ENCODE results near the gene CT83.

CT83 gene

GRCh38 chrX:116462822-116463221 lies at the start of gene CT83:
Gene CT83, minus strand, starts transcription at chrX:116462976. Its CDS starts 120 bp downstream, at chrX:116462856.
- Histone ChIP-seq H3K27me3 (ENCODE audit: low read depth, low read length) (no peaks in the 10 kb centered on the region), H3K36me3 (ENCODE audit: control insufficient read depth in 1 of 2, insufficient read depth in 2 of 2, low read length in 2 of 2) (no peaks in the 10 kb centered on the region), H3K9me3 (ENCODE audit: control insufficient read depth in 1 of 2, low read length in 2 of 2) (no peaks in the 10 kb centered on the region), H3K4me1 (ENCODE audit: control insufficient read depth in 1 of 2, insufficient read depth in 2 of 2, low read length in 2 of 2) (no peaks in the 10 kb centered on the region), H3K27ac (ENCODE audit: low read length) (no peak within 1 kb of the TSS), H3K4me3 (ENCODE audit: low read depth in 1 of 2, low read length in 2 of 2) (no peak within 1 kb of the TSS)

GRCh38 chrX:116499780-116500179 lies 37.0 kb upstream of the CT83 start:
- no peak overlapping the region for H3K4me3 ChIP-seq (ENCODE audit: low read depth in 1 of 2, low read length in 2 of 2)
- no peaks in the 10 kb centered on the region for H3K9me3 ChIP-seq (ENCODE audit: control insufficient read depth in 1 of 2, low read length in 2 of 2)

GRCh38 chrX:116493271-116493670 lies 30.5 kb upstream of the CT83 start:
- H3K9me3 ChIP-seq (ENCODE audit: control insufficient read depth in 1 of 2, low read length in 2 of 2): no peaks in the 10 kb centered on the region
- no peak overlapping the region for H3K27ac ChIP-seq (ENCODE audit: low read length)
- no peak overlapping the region for H3K4me3 ChIP-seq (ENCODE audit: low read depth in 1 of 2, low read length in 2 of 2)
- no peaks in the 10 kb centered on the region for H3K27me3 ChIP-seq (ENCODE audit: low read depth, low read length)
- H3K4me1 ChIP-seq (ENCODE audit: control insufficient read depth in 1 of 2, insufficient read depth in 2 of 2, low read length in 2 of 2): no peaks in the 10 kb centered on the region
- no peaks in the 10 kb centered on the region for H3K36me3 ChIP-seq (ENCODE audit: control insufficient read depth in 1 of 2, insufficient read depth in 2 of 2, low read length in 2 of 2)

More at GRCh38 chrX:116499780-116500179, 37.0 kb upstream of the CT83 start:
- Histone ChIP-seq H3K27ac (ENCODE audit: low read length) (no peak overlapping the region), H3K36me3 (ENCODE audit: control insufficient read depth in 1 of 2, insufficient read depth in 2 of 2, low read length in 2 of 2) (no peaks in the 10 kb centered on the region), H3K27me3 (ENCODE audit: low read depth, low read length) (no peaks in the 10 kb centered on the region), H3K4me1 (ENCODE audit: control insufficient read depth in 1 of 2, insufficient read depth in 2 of 2, low read length in 2 of 2) (no peaks in the 10 kb centered on the region)

GRCh38 chrX:116490104-116490503 lies 27.3 kb upstream of the CT83 start:
- H3K4me1 ChIP-seq (ENCODE audit: control insufficient read depth in 1 of 2, insufficient read depth in 2 of 2, low read length in 2 of 2): no peaks in the 10 kb centered on the region
- H3K4me3 ChIP-seq (ENCODE audit: low read depth in 1 of 2, low read length in 2 of 2): no peak overlapping the region
- H3K27me3 ChIP-seq (ENCODE audit: low read depth, low read length): no peaks in the 10 kb centered on the region
- no peaks in the 10 kb centered on the region for H3K9me3 ChIP-seq (ENCODE audit: control insufficient read depth in 1 of 2, low read length in 2 of 2)
- H3K36me3 ChIP-seq (ENCODE audit: control insufficient read depth in 1 of 2, insufficient read depth in 2 of 2, low read length in 2 of 2): no peaks in the 10 kb centered on the region
- no peak overlapping the region for H3K27ac ChIP-seq (ENCODE audit: low read length)

GRCh38 chrX:116480059-116480458 lies 17.3 kb upstream of the CT83 start:
- no peaks in the 10 kb centered on the region for H3K9me3 ChIP-seq (ENCODE audit: control insufficient read depth in 1 of 2, low read length in 2 of 2)
- H3K4me1 ChIP-seq (ENCODE audit: control insufficient read depth in 1 of 2, insufficient read depth in 2 of 2, low read length in 2 of 2): no peaks in the 10 kb centered on the region
- H3K27me3 ChIP-seq (ENCODE audit: low read depth, low read length): no peaks in the 10 kb centered on the region
- H3K4me3 ChIP-seq (ENCODE audit: low read depth in 1 of 2, low read length in 2 of 2): no peak overlapping the region
- no peak overlapping the region for H3K27ac ChIP-seq (ENCODE audit: low read length)
- no peaks in the 10 kb centered on the region for H3K36me3 ChIP-seq (ENCODE audit: control insufficient read depth in 1 of 2, insufficient read depth in 2 of 2, low read length in 2 of 2)

- no peak overlapping the region for H3K4me3 ChIP-seq (ENCODE audit: low read depth in 1 of 2, low read length in 2 of 2)
- H3K27ac ChIP-seq (ENCODE audit: low read length): no peak overlapping the region
- no peaks in the 10 kb centered on the region for H3K9me3 ChIP-seq (ENCODE audit: control insufficient read depth in 1 of 2, low read length in 2 of 2)
- no peaks in the 10 kb centered on the region for H3K36me3 ChIP-seq (ENCODE audit: control insufficient read depth in 1 of 2, insufficient read depth in 2 of 2, low read length in 2 of 2)
- no peaks in the 10 kb centered on the region for H3K4me1 ChIP-seq (ENCODE audit: control insufficient read depth in 1 of 2, insufficient read depth in 2 of 2, low read length in 2 of 2)
- no peaks in the 10 kb centered on the region for H3K27me3 ChIP-seq (ENCODE audit: low read depth, low read length)
Observed at GRCh38 chrX:116449156-116449555, 13.6 kb downstream of the CT83 start.

GRCh38 chrX:116436358-116436816 lies 26.4 kb downstream of the CT83 start, which contains the start of gene SLC6A14:
Gene SLC6A14, plus strand, starts transcription at chrX:116436606. Its CDS starts 104 bp downstream, at chrX:116436710.
- Histone ChIP-seq H3K9me3 (ENCODE audit: control insufficient read depth in 1 of 2, low read length in 2 of 2) (no peaks in the 10 kb centered on the region), H3K27ac (ENCODE audit: low read length) (peak within 1 kb of the TSS; percentile 16), H3K36me3 (ENCODE audit: control insufficient read depth in 1 of 2, insufficient read depth in 2 of 2, low read length in 2 of 2) (no peaks in the 10 kb centered on the region), H3K4me3 (ENCODE audit: low read depth in 1 of 2, low read length in 2 of 2) (no peak within 1 kb of the TSS), H3K27me3 (ENCODE audit: low read depth, low read length) (no peaks in the 10 kb centered on the region), H3K4me1 (ENCODE audit: control insufficient read depth in 1 of 2, insufficient read depth in 2 of 2, low read length in 2 of 2) (no peaks in the 10 kb centered on the region)

- no peak overlapping the region for H3K4me3 ChIP-seq (ENCODE audit: low read depth in 1 of 2, low read length in 2 of 2)
- H3K36me3 ChIP-seq (ENCODE audit: control insufficient read depth in 1 of 2, insufficient read depth in 2 of 2, low read length in 2 of 2): no peaks in the 10 kb centered on the region
- H3K9me3 ChIP-seq (ENCODE audit: control insufficient read depth in 1 of 2, low read length in 2 of 2): no peaks in the 10 kb centered on the region
- H3K27ac ChIP-seq (ENCODE audit: low read length): no peak overlapping the region
- no peaks in the 10 kb centered on the region for H3K27me3 ChIP-seq (ENCODE audit: low read depth, low read length)
- no peaks in the 10 kb centered on the region for H3K4me1 ChIP-seq (ENCODE audit: control insufficient read depth in 1 of 2, insufficient read depth in 2 of 2, low read length in 2 of 2)
Observed at GRCh38 chrX:116435597-116435996, 27.2 kb downstream of the CT83 start.

GRCh38 chrX:116427978-116428377 lies 34.8 kb downstream of the CT83 start:
- Histone ChIP-seq H3K9me3 (ENCODE audit: control insufficient read depth in 1 of 2, low read length in 2 of 2) (no peaks in the 10 kb centered on the region), H3K4me1 (ENCODE audit: control insufficient read depth in 1 of 2, insufficient read depth in 2 of 2, low read length in 2 of 2) (no peaks in the 10 kb centered on the region), H3K36me3 (ENCODE audit: control insufficient read depth in 1 of 2, insufficient read depth in 2 of 2, low read length in 2 of 2) (no peaks in the 10 kb centered on the region), H3K4me3 (ENCODE audit: low read depth in 1 of 2, low read length in 2 of 2) (no peak overlapping the region), H3K27ac (ENCODE audit: low read length) (no peak overlapping the region), H3K27me3 (ENCODE audit: low read depth, low read length) (no peaks in the 10 kb centered on the region)

- Histone ChIP-seq H3K27ac (ENCODE audit: low read length) (no peak overlapping the region), H3K4me1 (ENCODE audit: control insufficient read depth in 1 of 2, insufficient read depth in 2 of 2, low read length in 2 of 2) (no peaks in the 10 kb centered on the region), H3K9me3 (ENCODE audit: control insufficient read depth in 1 of 2, low read length in 2 of 2) (no peaks in the 10 kb centered on the region), H3K36me3 (ENCODE audit: control insufficient read depth in 1 of 2, insufficient read depth in 2 of 2, low read length in 2 of 2) (no peaks in the 10 kb centered on the region), H3K27me3 (ENCODE audit: low read depth, low read length) (no peaks in the 10 kb centered on the region), H3K4me3 (ENCODE audit: low read depth in 1 of 2, low read length in 2 of 2) (no peak overlapping the region)
Observed at GRCh38 chrX:116417968-116418367, 44.8 kb downstream of the CT83 start.

GRCh38 chrX:116417214-116417613 lies 45.6 kb downstream of the CT83 start:
- no peaks in the 10 kb centered on the region for H3K27me3 ChIP-seq (ENCODE audit: low read depth, low read length)
- H3K4me1 ChIP-seq (ENCODE audit: control insufficient read depth in 1 of 2, insufficient read depth in 2 of 2, low read length in 2 of 2): no peaks in the 10 kb centered on the region
- no peaks in the 10 kb centered on the region for H3K9me3 ChIP-seq (ENCODE audit: control insufficient read depth in 1 of 2, low read length in 2 of 2)
- H3K4me3 ChIP-seq (ENCODE audit: low read depth in 1 of 2, low read length in 2 of 2): no peak overlapping the region
- no peaks in the 10 kb centered on the region for H3K36me3 ChIP-seq (ENCODE audit: control insufficient read depth in 1 of 2, insufficient read depth in 2 of 2, low read length in 2 of 2)
- H3K27ac ChIP-seq (ENCODE audit: low read length): no peak overlapping the region

- Histone ChIP-seq H3K27me3 (ENCODE audit: low read depth, low read length) (no peaks in the 10 kb centered on the region), H3K4me3 (ENCODE audit: low read depth in 1 of 2, low read length in 2 of 2) (no peak overlapping the region), H3K36me3 (ENCODE audit: control insufficient read depth in 1 of 2, insufficient read depth in 2 of 2, low read length in 2 of 2) (no peaks in the 10 kb centered on the region), H3K4me1 (ENCODE audit: control insufficient read depth in 1 of 2, insufficient read depth in 2 of 2, low read length in 2 of 2) (no peaks in the 10 kb centered on the region), H3K27ac (ENCODE audit: low read length) (no peak overlapping the region), H3K9me3 (ENCODE audit: control insufficient read depth in 1 of 2, low read length in 2 of 2) (no peaks in the 10 kb centered on the region)
Observed at GRCh38 chrX:116413273-116413672, 49.5 kb downstream of the CT83 start.

All from muscle layer of duodenum (tissue), 2 donors.